Measurements from ENCODE around the gene CAPN12. TPM values are rescaled to one million over a fixed set of nuclear protein-coding genes. Genes with fewer than 3 reads are reported as not detected.
A peak's percentile ranks its signal among the peaks of the same experiment; 100 is the strongest.

The CAPN12 gene
- total RNA-seq, 4 donors from 2014 or later, result 0.83 to 2.1 (median 1.6) TPM

DNA sequence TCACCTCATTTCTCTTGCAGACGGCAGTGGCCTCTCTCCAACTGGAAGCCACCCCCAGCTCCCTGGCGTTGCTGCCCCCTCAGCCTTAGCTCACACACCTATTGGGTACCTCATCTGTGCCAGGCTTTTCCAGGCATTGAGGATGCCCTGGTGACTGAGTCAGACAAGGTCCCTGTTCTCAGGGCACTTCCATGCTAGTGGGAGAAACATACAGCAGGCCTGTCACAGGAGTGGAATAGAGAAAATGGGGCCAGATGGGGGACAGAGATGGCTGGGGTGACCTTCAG lies 33.9 kb downstream of the CAPN12 start:
- intact Hi-C loops (cut with DNase I), result no loop called here
- Histone ChIP-seq H3K4me1 (peaks cover 99 to 100% (median 100%) of the 10 kb centered on the region in 4 donors), H3K36me3 (peaks cover 47 to 100% (median 94%) of the 10 kb centered on the region in 4 donors), H3K27ac (replicated peaks in 1 of 4) (peak overlapping the region; percentile 92 to 98 (median 96)), H3K27me3 (no peaks in the 10 kb centered on the region), H3K9me3 (no peaks in the 10 kb centered on the region), H3K4me3 (no peak overlapping the region)
- TF ChIP-seq POLR2A (IDR thresholded peaks at IDR 0.05; ENCODE audit: low read depth), result no peak
- TF ChIP-seq, protein P1, sequence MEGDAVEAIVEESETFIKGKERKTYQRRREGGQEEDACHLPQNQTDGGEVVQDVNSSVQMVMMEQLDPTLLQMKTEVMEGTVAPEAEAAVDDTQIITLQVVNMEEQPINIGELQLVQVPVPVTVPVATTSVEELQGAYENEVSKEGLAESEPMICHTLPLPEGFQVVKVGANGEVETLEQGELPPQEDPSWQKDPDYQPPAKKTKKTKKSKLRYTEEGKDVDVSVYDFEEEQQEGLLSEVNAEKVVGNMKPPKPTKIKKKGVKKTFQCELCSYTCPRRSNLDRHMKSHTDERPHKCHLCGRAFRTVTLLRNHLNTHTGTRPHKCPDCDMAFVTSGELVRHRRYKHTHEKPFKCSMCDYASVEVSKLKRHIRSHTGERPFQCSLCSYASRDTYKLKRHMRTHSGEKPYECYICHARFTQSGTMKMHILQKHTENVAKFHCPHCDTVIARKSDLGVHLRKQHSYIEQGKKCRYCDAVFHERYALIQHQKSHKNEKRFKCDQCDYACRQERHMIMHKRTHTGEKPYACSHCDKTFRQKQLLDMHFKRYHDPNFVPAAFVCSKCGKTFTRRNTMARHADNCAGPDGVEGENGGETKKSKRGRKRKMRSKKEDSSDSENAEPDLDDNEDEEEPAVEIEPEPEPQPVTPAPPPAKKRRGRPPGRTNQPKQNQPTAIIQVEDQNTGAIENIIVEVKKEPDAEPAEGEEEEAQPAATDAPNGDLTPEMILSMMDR (IDR thresholded peaks at IDR 0.05), result no peak
- TF ChIP-seq POLR2AphosphoS5 (IDR thresholded peaks at IDR 0.05), result no peak
- no peak for TF ChIP-seq EP300 (IDR thresholded peaks at IDR 0.05)
- WGBS, result 78% methylated on average over 2 of the region's 2 CpGs
- DNase-seq (ENCODE audit: extremely low spot score), result no peak

DNA sequence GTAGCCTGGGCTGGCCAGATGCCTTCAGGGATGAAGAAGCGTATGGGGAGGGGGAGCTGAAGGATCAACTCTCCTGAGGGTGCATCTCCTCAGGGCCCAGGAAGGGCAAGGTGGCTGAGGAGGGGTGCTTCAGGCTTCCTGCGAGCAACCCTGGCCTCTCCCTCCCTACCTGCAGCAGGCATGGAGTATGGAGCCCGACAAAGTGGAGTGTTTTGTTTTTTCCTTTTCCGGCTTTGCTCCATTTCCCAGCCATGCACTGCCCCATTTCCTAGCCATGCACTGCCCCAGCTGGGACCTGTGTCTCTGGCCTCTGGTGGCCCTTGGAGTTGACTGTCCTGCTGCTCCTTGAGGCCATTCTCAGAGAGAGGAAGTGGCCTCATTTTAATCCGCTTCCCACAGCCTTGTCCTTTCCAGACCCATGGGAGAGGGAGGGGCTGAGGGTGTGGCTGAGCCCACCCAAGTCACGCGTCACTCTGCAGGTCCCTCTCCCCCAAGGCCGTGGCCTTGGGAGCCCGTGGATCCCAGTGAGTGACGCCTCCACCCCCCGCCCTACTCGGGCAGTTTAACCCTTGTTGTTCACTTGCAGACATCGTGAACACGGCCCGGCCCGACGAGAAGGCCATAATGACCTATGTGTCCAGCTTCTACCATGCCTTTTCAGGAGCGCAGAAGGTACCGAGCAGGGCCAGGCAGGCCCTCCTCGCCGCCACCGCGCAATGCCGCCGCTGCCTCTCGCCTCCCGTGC lies 34.4 kb downstream of the CAPN12 start:
- Histone ChIP-seq H3K4me1 (peaks cover 100% of the 10 kb centered on the region in 4 donors), H3K27ac (replicated peaks in 1 of 4) (peak overlapping the region; percentile 92 to 98 (median 96)), H3K4me3 (no peak overlapping the region), H3K9me3 (no peaks in the 10 kb centered on the region), H3K36me3 (peaks cover 50 to 100% (median 94%) of the 10 kb centered on the region in 4 donors), H3K27me3 (no peaks in the 10 kb centered on the region)
- intact Hi-C loops (cut with DNase I), result no loop called here
- 69% methylated on average over 20 of the region's 27 CpGs for WGBS
- DNase-seq (ENCODE audit: extremely low spot score), result no peak
- TF ChIP-seq EP300 (IDR thresholded peaks at IDR 0.05) (no peak), POLR2AphosphoS5 (IDR thresholded peaks at IDR 0.05) (no peak)
- TF ChIP-seq, protein P1 (IDR thresholded peaks at IDR 0.05), result no peak

DNA sequence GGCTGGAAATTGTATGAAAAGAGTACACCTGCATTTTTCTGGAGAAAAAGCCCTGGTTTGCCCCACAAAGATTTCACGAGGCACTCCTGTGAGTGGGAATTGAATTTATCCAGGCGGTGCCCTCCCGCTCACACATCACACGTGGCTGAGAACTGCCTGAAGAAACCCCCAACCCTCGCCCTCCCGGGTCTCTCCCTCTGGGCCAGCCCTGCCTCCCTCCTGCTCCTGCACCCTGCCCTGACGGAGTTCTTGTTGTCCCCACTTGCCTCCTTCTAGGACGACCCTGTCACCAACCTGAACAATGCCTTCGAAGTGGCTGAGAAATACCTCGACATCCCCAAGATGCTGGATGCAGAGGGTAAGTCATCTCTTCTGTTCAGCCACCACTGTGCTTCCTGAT lies 35.2 kb downstream of the CAPN12 start:
- Histone ChIP-seq H3K36me3 (peaks cover 51 to 100% (median 94%) of the 10 kb centered on the region in 4 donors), H3K27ac (replicated peaks in 1 of 4) (peak overlapping the region; percentile 92 to 98 (median 96)), H3K27me3 (no peaks in the 10 kb centered on the region), H3K4me1 (peaks cover 97 to 100% (median 100%) of the 10 kb centered on the region in 4 donors), H3K4me3 (no peak overlapping the region), H3K9me3 (no peaks in the 10 kb centered on the region)
- DNase-seq (ENCODE audit: extremely low spot score), result no peak
- intact Hi-C loops (cut with DNase I), result no loop called here
- WGBS, result 89% methylated on average over 10 of the region's 10 CpGs
- TF ChIP-seq POLR2AphosphoS5 (IDR thresholded peaks at IDR 0.05), result no peak
- no peak for TF ChIP-seq POLR2A (IDR thresholded peaks at IDR 0.05; ENCODE audit: low read depth)
- TF ChIP-seq, protein P1 (IDR thresholded peaks at IDR 0.05), result no peak
- TF ChIP-seq EP300 (IDR thresholded peaks at IDR 0.05), result no peak

DNA sequence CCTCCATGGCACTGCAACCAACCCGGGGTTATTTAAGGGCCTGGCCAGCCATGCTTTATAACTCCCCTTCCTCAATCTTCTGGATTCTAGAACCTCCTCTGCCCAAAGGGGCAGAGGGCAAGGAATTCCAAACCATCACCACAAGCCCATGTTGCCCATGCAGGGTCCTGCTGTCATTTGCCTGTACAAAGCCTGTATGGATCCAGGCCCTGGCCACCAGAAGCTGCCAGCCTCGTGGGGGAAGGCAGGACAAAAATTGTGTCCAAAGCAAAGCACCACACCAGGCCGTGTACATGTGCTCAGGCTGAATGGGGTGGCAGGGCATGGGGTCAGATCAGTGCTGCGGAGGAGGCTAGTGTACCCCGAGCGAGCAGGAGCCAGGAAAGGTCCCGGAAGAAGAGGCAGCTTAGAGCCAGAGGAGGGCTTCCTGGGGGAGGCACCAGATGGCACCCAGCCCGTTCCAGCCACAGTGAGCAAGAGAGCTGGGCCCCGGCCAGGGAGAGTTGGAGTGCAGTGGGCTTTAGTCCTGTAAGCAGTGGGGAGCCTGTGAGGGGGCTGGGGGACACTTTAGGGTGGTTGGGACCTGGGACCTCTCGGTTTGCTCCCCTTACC lies 35.8 kb downstream of the CAPN12 start:
- peaks cover 95 to 100% (median 99%) of the 10 kb centered on the region in 4 donors for H3K4me1 ChIP-seq
- H3K27me3 ChIP-seq, result no peaks in the 10 kb centered on the region
- intact Hi-C loops (cut with DNase I), result no loop called here
- peak overlapping the region; percentile 92 to 98 (median 96) for H3K27ac ChIP-seq (replicated peaks in 1 of 4)
- DNase-seq (ENCODE audit: extremely low spot score), result no peak
- WGBS, result 59% methylated on average over 10 of the region's 10 CpGs
- no peaks in the 10 kb centered on the region for H3K9me3 ChIP-seq
- no peak for TF ChIP-seq EP300 (IDR thresholded peaks at IDR 0.05)
- TF ChIP-seq, protein P1 (IDR thresholded peaks at IDR 0.05), result no peak
- TF ChIP-seq POLR2A (IDR thresholded peaks at IDR 0.05; ENCODE audit: low read depth), result no peak
- TF ChIP-seq POLR2AphosphoS5 (IDR thresholded peaks at IDR 0.05), result no peak
- no peak overlapping the region for H3K4me3 ChIP-seq
- H3K36me3 ChIP-seq, result peaks cover 46 to 100% (median 94%) of the 10 kb centered on the region in 4 donors

All from esophagus muscularis mucosa (tissue), 4 donors.